ENCODE results near the gene BTG2. TPM values are rescaled to one million over a fixed set of nuclear protein-coding genes. Genes with fewer than 3 reads are reported as not detected.

Gene BTG2
- total RNA-seq, 1 donor from 2014 or later, result 448 TPM

GRCh38 chr1:203273206-203273868, 32.0 kb upstream of the BTG2 start:
- Mint-ChIP-seq H3K4me1 (peaks cover 73% of the 10 kb centered on the region), H3K27ac (peak overlapping the region; percentile 93), H3K4me3 (peak overlapping the region; percentile 87), H3K36me3 (ENCODE audit: low read depth) (no peaks in the 10 kb centered on the region), H3K9me3 (no peaks in the 10 kb centered on the region), H3K27me3 (no peaks in the 10 kb centered on the region)
- TF ChIP-seq, protein P1, sequence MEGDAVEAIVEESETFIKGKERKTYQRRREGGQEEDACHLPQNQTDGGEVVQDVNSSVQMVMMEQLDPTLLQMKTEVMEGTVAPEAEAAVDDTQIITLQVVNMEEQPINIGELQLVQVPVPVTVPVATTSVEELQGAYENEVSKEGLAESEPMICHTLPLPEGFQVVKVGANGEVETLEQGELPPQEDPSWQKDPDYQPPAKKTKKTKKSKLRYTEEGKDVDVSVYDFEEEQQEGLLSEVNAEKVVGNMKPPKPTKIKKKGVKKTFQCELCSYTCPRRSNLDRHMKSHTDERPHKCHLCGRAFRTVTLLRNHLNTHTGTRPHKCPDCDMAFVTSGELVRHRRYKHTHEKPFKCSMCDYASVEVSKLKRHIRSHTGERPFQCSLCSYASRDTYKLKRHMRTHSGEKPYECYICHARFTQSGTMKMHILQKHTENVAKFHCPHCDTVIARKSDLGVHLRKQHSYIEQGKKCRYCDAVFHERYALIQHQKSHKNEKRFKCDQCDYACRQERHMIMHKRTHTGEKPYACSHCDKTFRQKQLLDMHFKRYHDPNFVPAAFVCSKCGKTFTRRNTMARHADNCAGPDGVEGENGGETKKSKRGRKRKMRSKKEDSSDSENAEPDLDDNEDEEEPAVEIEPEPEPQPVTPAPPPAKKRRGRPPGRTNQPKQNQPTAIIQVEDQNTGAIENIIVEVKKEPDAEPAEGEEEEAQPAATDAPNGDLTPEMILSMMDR (IDR thresholded peaks at IDR 0.05), result peak; percentile 74
- ATAC-seq (ENCODE audit: low read depth) (peak; percentile 78), DNase-seq (peak; percentile 90)
- intact Hi-C loops (cut with micrococcal nuclease), result loop anchor here (1.0 to 5.0 kb wide), 5 partner anchors 14 to 109 kb away; partner anchors contain the start of gene BTG2
- ChIA-PET CTCF (interaction anchor here (0.6 to 11.3 kb wide), 19 partner anchors 10 to 332 kb away, joined by 3 to 525 read pairs (median 10); partner anchors contain the start of gene BTG2), POLR2A (interaction anchor here (0.6 to 31.2 kb wide), 13 partner anchors 39 to 215 kb away, joined by 3 to 1942 read pairs (median 5); partner anchors contain the start of gene BTG2)

GRCh38 chr1:203273869-203274602, 31.3 kb upstream of the BTG2 start:
- intact Hi-C loops (cut with micrococcal nuclease), result loop anchor here (1.0 to 5.0 kb wide), 6 partner anchors 8 to 108 kb away; partner anchors contain the start of gene BTG2

DNA sequence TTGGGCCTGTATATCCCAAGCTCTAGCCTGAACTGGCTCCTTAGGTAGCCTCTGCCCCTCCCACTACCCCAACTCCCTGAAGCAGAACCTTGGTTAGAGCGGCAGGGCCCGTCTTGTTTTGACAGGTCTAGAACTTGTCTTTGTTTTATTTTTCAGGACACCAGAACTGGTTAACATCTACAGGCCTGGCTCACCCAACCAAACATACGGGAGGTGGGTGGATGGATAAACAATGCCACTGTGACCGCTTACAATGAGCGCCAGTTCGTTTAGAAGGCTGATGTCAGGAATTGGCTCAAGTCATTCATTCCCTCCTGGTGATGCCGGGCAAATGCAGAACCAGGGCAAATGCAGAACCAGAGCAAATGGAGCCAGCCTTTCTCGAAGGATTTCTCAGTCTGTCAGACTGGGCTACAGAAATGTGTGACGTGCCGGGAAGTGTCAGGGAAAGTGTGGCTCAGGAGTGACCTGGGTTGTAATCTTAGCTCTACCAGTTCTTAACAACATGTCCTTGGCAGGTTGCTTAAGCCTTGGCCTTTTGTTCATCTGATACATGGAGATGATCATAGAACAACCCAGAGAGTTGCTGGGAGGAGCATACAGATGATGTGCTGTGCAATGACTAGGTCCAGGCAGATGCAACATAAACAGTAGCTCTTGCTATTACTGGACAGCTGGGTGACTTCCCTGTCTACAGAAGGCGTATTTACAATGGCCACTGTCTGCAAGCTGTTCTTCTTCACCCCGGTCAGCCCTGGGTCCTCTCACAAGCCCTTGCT, 30.5 kb upstream of the BTG2 start:
- POLR2A ChIA-PET, result interaction anchor here (1.1 to 31.2 kb wide), 4 partner anchors 37 to 63 kb away, joined by 3 to 1942 read pairs (median 629); partner anchors contain the start of gene BTG2

More at GRCh38 chr1:203273869-203274602, 31.3 kb upstream of the BTG2 start:
- H3K9me3 Mint-ChIP-seq, result no peaks in the 10 kb centered on the region
- CTCF ChIA-PET, result interaction anchor here (0.9 to 9.2 kb wide), 11 partner anchors 10 to 214 kb away, joined by 3 to 199 read pairs (median 10); partner anchors contain the start of gene BTG2
- H3K27me3 Mint-ChIP-seq, result no peaks in the 10 kb centered on the region
- peak overlapping the region; percentile 87 for H3K4me3 Mint-ChIP-seq
- H3K36me3 Mint-ChIP-seq (ENCODE audit: low read depth), result no peaks in the 10 kb centered on the region
- TF ChIP-seq, protein P1 (IDR thresholded peaks at IDR 0.05), result no peak
- peak; percentile 45 for ATAC-seq (ENCODE audit: low read depth)
- peak overlapping the region; percentile 93 for H3K27ac Mint-ChIP-seq
- DNase-seq, result peak; percentile 58
- peaks cover 80% of the 10 kb centered on the region for H3K4me1 Mint-ChIP-seq
- POLR2A ChIA-PET, result interaction anchor here (1.1 to 31.2 kb wide), 4 partner anchors 38 to 64 kb away, joined by 3 to 1942 read pairs (median 629); partner anchors contain the start of gene BTG2

DNA sequence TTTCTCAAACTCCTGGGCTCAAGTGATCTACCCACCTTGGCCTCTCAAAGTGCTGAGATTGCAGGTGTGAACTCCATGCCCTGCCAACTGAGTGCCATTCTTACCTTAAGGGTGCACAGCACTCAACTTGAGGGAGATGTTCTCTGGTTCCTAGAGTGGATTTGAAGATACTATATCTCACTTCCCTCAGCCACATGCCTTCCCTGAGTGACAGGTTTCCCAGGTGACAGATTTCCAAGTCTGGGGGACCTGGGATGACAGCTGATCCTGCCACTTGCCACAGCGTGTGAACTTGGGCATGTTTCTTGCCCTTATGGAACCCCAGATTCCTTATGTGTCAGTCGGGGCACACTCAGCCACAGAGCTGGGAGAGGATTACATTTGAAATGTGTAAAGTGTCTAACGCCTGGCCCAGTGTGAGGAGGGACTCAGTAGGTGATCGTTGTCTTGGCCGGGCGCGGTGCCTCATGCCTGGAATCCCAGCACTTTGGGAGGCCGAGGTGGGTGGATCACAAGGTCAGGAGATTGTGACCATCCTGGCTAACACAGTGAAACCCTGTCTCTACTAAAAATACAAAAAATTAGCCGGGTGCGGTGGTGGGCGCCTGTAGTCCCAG, 29.6 kb upstream of the BTG2 start:
- intact Hi-C loops (cut with micrococcal nuclease), result no loop called here
- DNase-seq, result no peak
- ChIA-PET POLR2A (interaction anchor here (3.9 to 31.2 kb wide), 3 partner anchors 36 to 62 kb away, joined by 122 to 1942 read pairs (median 1136); partner anchors contain the start of gene BTG2), CTCF (interaction anchor here (1.2 to 9.2 kb wide), 8 partner anchors 8 to 212 kb away, joined by 3 to 199 read pairs (median 11); partner anchors contain the start of gene BTG2)
- no peak for ATAC-seq (ENCODE audit: low read depth)
- no peaks in the 10 kb centered on the region for H3K9me3 Mint-ChIP-seq
- H3K36me3 Mint-ChIP-seq (ENCODE audit: low read depth), result no peaks in the 10 kb centered on the region
- peaks cover 84% of the 10 kb centered on the region for H3K4me1 Mint-ChIP-seq
- TF ChIP-seq, protein P1 (IDR thresholded peaks at IDR 0.05), result no peak
- H3K4me3 Mint-ChIP-seq, result no peak overlapping the region
- H3K27ac Mint-ChIP-seq, result peak overlapping the region; percentile 93
- H3K27me3 Mint-ChIP-seq, result no peaks in the 10 kb centered on the region

More for the DNA sequence above, 30.5 kb upstream of the BTG2 start:
- TF ChIP-seq, protein P1 (IDR thresholded peaks at IDR 0.05), result no peak
- ATAC-seq (ENCODE audit: low read depth) (no peak), DNase-seq (no peak)
- CTCF ChIA-PET, result interaction anchor here (0.9 to 9.2 kb wide), 11 partner anchors 9 to 213 kb away, joined by 3 to 199 read pairs (median 10); partner anchors contain the start of gene BTG2
- no peaks in the 10 kb centered on the region for H3K9me3 Mint-ChIP-seq
- H3K27ac Mint-ChIP-seq, result peak overlapping the region; percentile 93
- H3K4me1 Mint-ChIP-seq, result peaks cover 82% of the 10 kb centered on the region
- no peaks in the 10 kb centered on the region for H3K27me3 Mint-ChIP-seq
- H3K4me3 Mint-ChIP-seq, result peak overlapping the region; percentile 87
- intact Hi-C loops (cut with micrococcal nuclease), result loop anchor here (1.0 to 5.0 kb wide), 2 partner anchors 8 to 108 kb away; no protein-coding TSS in a partner anchor
- no peaks in the 10 kb centered on the region for H3K36me3 Mint-ChIP-seq (ENCODE audit: low read depth)

All from activated B cell treated with CpG ODN at 0.5 μM for 24 hours (primary cell).